Measurements from ENCODE around the gene AKNAD1.

Gene AKNAD1

DNA sequence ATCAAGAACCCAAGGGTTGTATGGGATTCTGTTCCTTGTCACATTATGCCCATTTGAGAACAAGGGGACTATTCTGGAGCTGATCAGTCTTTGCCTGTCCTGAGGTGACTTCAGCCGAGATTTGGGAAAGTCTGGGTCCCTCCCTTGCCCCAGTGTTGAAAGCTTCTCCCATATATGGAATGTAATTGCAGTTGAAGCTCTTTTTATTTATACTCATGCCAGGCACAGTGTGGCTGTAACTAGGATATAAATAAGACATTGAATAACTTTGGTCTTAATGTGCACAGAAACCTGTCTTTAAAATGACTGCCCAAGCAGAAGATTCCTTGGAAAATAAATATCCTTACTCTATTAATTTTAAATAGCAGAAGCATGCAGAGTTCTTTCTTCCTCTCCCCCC, 15.2 kb downstream of the AKNAD1 start:
- DNase-seq (ENCODE audit: low read depth, low spot score) = no peak
- no peak overlapping the region for H3K4me3 ChIP-seq (ENCODE audit: low read length)

DNA sequence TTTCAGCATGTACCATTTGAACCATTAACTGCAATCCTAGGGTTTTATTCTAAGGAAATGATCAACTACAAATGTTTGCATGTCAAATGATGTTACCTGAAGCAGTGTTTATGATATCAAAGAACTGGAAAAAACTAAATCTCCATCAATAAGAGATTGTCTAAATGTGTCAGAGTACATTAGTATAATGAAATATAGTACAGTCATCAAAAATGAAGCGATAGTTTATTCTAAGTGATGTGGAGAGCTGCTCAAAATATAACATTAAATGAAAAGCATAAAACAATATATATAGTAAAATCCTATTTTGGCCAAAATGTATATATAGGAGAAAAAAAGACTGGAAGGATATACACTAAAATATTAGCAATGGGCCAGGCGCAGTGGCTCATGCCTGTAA, 24.0 kb downstream of the AKNAD1 start:
- H3K4me3 ChIP-seq (ENCODE audit: low read length) = no peak overlapping the region
- no peak for DNase-seq (ENCODE audit: low read depth, low spot score)

DNA sequence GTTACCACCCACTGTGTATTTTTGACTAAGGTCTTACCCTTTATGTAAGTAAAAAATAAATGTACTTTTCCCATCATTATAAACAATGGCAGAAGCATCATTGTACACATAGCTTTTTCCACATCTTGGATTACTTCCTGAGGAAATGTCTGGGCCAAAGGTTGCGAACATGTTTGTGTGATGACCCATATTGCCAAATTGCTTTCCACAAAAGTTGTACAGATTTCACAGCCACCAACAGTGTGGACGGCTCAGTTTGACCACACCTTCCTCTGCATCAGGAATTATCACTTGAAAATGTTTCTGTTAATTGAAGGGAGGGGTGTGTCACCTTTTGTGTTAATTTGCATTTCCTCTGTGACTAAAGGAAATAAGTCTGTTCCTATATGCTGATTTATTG, 25.7 kb downstream of the AKNAD1 start:
- no peak overlapping the region for H3K4me3 ChIP-seq (ENCODE audit: low read length)
- DNase-seq (ENCODE audit: low read depth, low spot score) = no peak

DNA sequence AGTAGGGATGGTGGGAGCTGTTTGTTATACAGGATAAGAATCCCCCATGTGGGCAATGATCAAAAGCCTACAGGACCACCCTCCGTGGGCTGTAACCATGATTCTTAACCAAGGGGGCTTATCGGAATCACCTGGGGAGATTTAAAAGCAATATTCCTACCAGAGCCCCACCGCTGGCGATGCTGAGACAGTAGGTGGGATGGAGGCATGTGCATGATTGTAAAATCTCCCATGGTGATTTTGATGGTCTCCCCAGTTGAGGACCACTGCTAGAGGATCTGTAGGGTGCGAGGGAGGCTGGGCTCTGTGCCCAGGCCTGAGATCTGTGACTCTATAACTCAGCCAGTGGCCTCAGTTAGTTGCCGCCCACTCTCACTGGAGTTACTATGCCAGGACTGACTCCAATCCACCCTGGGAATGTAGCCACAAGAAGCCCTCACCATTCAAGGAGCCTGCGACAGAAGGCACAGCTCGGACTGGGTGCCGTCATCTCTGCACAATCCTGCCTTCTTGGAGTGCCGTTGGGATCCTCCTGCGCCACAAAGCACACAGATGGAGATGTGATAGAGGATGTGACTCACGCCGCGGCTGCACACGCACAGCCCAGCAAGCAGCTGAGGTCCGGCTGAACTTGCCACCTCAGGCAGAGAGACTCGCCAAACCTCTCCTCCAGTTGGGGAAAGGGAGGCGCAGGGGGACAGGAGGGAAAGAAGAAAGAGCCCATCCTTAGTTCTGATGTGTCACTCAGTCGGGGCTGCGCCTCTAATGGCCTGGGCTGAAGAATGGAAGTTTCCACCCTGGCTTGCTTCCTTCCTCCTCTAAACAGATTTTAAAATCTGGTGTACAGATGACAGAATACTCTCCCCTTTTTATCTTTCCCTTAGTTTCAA, 26.5 kb downstream of the AKNAD1 start:
- no peak for DNase-seq (ENCODE audit: low read depth, low spot score)
- H3K4me3 ChIP-seq (ENCODE audit: low read length) = no peak overlapping the region

DNA sequence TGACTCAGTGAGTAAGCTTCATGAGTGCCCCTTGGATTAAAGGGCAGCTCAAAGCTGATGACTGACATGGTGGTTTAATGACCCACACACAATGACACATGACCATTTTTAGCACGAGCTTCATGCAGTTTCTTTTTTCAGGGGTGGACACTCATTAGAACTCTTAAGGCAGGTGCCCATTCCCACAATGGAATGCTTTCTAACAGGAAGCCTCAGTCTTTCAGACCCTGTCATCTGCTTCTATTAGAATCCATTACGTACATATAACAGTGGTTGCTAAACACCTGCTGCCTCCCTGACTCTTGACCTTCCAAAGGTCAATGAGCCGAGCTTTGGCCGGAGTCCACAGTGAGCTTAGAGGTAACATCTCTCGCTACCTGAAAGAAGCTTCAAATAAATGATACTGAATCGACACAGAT, 27.4 kb downstream of the AKNAD1 start:
- no peak overlapping the region for H3K4me3 ChIP-seq (ENCODE audit: low read length)
- no peak for DNase-seq (ENCODE audit: low read depth, low spot score)

DNA sequence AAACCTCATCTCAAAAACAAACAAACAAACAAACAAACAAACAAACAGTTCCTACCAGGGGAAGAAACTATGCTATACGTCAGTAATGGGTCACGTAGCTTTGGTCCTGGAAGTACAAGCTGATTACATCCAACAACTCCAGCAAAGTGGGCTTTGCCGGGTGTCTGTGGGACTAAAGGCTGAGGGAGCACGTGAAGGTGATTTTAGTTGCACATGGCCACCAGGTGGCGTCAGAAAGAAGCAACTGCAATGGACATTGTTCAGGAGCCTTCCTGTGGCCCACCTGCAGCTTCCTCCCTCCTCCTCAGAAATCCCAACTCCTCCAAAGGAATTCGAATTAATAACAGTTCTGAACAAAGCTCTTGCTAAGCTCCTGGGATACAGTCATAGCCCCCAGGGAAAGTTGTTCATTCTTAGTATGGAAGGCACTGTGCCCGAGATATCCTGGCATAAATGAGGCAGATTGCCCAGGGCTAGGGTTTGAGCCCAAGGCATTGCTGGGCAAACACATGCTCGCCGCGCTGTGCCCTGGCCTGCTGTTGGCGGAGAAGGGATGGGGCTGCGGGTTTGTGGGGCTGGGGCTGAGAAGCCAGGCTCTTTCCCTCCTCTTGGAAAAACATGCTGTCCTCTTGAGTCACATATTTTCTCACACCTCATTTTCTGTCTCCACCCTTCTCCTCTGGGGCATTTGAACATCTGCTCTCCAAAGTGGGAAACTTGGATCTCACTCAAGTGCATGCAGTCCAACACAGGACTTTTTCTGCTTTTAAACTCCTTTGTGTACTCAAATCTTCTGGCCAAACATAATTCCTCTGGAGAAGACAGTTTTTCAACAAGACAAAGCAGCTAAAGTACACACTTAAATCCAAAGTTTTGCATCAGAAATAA, 28.6 kb downstream of the AKNAD1 start:
- peak; percentile 63 for DNase-seq (ENCODE audit: low read depth, low spot score)
- H3K4me3 ChIP-seq (ENCODE audit: low read length) = no peak overlapping the region

DNA sequence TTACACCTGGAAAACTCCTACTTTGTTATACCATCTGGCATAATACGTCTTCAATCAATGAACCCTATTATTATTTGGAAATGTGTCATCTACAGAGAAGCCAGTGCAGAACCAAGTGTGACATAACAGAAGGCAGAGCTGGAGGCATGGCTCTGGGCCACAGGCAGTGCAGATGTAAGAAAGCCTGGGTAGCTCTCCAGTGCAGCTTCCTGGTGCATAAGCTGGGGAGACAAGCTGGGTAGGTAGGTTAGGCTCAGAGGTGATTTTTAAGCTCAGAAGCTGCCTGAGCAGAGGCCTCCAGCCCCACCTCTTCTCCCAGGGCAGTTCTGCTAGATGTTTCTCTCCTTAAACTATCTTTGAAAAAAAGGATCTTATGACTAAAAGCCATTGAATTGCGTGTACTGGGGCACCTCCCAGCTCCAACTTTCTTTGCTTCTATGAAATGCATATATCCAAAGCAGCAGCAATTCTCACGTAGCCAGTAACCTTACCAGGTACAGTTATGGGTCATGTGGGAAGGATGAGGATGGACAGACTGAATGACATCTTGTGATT, 30.7 kb downstream of the AKNAD1 start:
- DNase-seq (ENCODE audit: low read depth, low spot score) = no peak
- no peak overlapping the region for H3K4me3 ChIP-seq (ENCODE audit: low read length)

DNA sequence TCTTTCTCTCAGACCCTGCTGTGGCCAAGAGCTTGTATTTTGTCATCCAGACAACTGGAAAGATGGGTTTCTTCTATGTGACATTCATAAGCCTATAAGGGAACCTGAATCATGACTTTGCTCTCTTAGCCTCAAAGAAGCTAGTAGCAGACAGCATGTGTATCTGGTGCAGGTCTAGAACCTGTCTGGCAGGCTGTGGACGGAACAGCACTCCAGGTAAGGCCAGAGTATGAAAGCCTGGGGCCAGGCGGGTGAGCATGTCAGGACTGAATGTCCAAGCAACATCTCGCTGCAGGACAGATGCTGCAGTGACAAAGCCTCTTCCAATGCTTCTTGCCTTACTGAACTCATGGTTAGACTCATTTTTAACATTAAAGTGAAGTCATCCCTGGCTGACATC, 32.8 kb downstream of the AKNAD1 start:
- no peak for DNase-seq (ENCODE audit: low read depth, low spot score)
- H3K4me3 ChIP-seq (ENCODE audit: low read length) = no peak overlapping the region

DNA sequence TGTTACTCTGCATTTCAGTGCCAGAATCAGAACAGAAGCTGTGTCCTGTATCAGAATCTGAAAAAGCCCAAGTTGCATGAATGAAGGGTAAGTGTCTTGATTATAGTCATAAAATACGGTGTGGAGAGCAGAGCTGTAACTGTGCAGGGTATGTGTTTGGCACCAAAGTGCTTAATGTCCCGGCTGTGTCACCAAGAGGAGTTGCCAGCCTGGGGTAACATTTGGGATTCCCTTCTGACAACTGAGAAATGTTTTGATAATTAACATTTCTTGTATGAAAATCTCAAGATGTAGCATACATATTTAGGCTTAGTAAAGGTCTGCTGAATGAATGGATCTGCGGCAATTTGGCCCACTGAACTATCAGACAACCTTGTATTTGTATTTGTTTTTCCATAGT, 33.3 kb downstream of the AKNAD1 start:
- H3K4me3 ChIP-seq (ENCODE audit: low read length) = no peak overlapping the region
- no peak for DNase-seq (ENCODE audit: low read depth, low spot score)

DNA sequence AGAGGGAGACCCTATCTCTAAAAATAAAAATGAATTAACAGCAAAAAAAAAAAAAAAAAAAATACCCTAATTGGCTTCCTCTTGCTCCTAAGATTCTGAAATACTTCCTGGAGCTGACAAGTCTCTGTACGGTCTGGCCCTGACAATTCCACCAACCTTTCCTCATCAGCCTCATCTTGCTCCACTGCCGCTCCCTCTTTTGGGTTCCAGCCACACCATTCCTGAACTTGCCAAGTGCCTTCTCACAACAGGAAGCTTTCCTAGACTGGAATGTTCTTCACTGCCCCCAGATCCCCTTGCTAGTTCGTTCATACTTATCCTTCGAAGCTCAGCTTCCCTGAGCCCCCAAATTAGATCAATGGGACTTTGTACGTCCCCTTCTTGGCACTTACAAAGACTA, 37.0 kb downstream of the AKNAD1 start:
- DNase-seq (ENCODE audit: low read depth, low spot score) = no peak
- H3K4me3 ChIP-seq (ENCODE audit: low read length) = no peak overlapping the region

DNA sequence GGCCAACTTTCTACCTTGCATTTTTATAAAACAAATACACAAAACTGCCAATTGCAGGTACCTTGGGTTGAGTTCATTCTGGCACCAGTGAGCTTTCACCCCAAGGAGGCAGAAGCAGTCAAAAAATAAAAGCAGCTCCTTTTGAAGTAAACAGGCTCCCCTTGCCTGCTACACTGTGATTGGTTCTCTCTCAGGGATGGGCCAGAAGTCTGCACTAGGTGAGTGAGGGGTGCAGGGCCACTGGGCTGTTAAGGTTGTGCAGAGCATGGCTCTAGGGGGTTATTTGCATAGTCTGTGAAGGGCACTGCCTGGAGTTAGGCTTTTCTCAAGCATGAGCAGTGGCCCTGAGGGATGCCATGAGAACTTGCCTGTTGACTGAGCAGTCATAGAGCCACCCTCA, 39.1 kb downstream of the AKNAD1 start:
- no peak for DNase-seq (ENCODE audit: low read depth, low spot score)
- H3K4me3 ChIP-seq (ENCODE audit: low read length) = no peak overlapping the region

DNA sequence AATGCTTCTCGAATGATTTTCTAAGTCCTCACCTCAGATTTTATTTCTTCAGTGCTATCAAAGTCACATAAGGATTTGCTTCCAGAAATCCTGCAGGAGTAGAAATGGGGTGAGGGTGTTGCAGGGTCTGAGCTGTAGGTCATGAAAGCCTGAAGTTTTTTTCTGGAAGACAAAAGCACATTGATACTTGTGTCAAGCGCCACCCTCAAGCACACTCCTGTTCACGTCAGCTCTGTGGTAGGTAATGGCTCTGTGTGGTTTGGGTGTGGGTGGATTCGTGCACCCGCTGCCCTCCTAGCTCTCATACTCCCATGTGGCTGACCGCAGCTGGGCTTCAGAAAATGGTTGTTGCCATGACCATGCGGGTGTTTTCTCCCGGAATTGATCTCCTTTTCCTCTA, 39.9 kb downstream of the AKNAD1 start:
- H3K4me3 ChIP-seq (ENCODE audit: low read length) = no peak overlapping the region
- DNase-seq (ENCODE audit: low read depth, low spot score) = no peak

DNA sequence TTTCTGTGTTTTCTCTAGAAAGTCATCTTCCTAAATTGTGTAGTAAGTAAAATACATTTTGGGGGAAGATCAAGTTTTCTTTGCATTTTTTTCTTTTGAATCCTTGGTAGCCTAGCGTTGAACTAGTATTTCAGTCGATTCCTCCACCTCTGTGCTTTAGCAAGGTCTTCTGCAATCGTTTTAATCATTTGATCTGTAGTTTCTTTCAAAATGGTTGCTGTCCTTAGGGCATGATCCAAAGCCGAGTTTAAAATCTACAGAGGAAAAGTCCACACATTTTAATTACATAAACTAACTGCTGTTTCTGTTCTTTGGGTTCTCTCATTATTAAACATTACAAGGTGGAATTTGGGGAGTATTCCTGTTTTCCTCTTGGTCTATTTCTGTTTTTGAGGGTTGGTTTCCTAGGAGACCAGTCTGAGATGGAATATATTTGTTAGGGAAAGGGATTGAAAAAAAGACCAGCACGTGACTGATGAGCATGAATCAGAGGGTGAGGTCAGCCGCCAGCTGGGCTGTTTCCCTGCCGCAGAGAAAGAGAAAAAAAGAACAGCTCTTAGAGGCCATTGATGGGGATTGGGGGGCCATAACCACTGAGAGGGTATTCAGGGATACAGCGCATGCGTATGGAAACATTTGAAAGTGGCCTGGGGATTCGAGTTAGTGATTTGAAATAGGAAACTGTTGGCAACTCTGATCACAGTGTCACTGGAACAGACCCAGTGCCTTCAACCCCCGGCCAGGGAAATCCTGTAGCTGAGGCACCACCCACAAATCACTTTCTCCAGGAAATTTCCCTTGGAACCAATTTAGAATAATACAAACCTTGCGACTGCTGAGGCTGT, 40.6 kb downstream of the AKNAD1 start:
- no peak for DNase-seq (ENCODE audit: low read depth, low spot score)
- no peak overlapping the region for H3K4me3 ChIP-seq (ENCODE audit: low read length)

DNA sequence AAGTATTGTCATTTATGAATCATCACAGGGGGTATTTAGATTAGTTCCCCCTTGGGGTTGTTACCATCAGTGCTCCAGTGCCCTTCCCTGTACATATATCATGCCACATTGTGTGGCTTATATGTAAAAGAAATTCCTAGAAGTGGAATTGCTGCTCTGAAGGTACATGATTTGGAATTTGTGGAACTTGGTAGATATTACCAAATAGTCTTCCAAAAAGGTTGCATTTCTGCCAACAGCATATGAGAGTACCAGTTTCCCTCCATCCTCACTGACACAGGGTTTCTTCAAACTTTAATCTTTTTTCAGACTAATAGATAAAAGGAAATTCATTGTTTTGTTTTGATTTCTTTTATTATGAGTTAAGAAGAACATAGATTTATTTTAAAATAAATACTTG, 41.3 kb downstream of the AKNAD1 start:
- DNase-seq (ENCODE audit: low read depth, low spot score) = no peak
- H3K4me3 ChIP-seq (ENCODE audit: low read length) = no peak overlapping the region

DNA sequence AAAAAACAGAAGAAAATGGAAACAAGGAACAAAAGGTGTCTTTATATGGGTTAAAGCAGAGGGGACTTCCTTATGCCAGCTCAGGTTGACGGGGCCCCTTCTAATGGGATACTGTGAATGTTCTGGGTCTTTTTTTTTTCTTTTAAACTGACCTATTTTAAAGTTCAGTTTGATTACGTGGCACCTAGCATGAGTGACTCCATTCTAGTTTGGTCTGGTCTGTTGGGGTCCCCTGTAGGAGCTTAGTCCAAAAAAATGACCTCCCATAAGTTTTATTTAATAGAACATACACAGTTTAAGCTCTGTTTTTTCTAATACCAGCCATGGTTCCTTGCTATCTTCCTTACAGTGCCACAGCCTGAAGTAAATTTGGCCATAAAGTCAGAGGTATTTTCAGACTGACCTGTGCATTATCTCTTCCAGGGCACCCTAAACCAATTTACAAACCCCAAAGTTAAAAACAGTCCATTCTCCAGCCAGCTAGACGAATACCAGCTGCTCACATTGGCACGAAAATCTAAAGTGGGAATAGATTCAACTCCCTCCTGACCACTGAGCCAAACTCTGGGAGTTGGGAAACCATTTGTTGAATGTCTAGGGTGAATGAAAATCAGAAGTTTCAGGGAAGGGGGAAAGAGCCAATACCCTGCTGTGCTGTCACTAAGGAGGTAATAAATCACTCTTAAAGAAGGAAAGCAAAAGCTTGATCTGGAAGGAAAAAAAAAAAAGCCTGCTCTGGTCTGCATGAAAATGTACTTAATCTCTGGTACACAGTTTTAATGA, 42.4 kb downstream of the AKNAD1 start:
- no peak overlapping the region for H3K4me3 ChIP-seq (ENCODE audit: low read length)
- DNase-seq (ENCODE audit: low read depth, low spot score) = no peak

DNA sequence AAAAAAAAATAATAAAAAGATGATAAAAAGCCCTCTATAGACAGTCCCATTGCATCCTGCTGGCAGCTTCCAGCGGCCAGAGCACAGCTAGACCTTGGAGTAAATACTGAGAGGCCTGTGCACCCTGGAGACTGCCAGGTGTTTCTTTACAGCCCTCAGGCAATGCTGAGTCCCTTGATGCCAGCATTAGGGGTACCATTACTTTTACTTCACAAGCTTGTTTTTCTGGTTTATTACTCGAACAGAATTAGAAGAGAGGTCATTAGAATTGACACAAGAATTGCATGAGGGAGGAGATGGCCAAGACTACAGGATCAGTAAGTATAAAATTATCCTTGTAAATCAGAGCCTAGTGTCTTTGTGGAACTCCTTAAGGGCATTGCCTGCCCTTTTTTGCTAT, 43.6 kb downstream of the AKNAD1 start:
- DNase-seq (ENCODE audit: low read depth, low spot score) = no peak
- H3K4me3 ChIP-seq (ENCODE audit: low read length) = no peak overlapping the region

DNA sequence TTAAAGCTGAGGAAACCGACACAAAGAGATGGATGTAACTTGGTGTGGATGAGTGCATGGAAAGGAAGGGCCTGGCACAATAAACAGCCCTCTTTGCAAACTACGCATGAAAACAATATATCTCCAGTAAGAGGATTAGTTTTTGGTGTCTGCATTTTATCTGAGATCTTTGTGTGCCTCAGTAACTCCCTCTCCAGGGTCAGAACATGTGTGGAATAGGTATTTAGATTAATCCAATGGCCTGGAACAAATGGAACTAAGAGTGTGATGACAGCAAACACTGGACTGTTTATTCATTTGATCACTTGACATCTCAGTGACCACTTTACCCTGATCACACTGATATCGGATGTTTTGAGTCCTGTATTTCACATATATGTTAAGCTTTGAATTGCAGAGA, 45.3 kb downstream of the AKNAD1 start:
- DNase-seq (ENCODE audit: low read depth, low spot score) = no peak
- no peak overlapping the region for H3K4me3 ChIP-seq (ENCODE audit: low read length)

DNA sequence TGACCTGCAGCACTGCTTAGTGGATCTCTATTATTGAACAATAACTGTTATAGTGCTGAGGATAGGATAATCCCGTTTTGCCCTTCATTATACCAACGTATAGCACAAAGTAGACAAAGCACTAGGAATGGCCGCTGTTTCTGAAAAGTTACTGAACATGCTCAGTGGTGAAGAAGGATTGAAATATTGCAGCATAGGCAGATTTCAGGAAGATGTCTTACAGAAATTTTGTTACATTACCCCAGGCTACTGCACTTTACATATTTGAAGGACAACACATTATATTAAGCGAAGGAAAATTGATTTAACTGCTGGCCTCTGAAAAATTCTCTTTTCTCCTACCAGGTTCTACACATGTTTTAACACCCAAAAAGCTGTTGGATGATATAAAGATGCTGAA, 48.5 kb downstream of the AKNAD1 start:
- DNase-seq (ENCODE audit: low read depth, low spot score) = no peak
- H3K4me3 ChIP-seq (ENCODE audit: low read length) = no peak overlapping the region

DNA sequence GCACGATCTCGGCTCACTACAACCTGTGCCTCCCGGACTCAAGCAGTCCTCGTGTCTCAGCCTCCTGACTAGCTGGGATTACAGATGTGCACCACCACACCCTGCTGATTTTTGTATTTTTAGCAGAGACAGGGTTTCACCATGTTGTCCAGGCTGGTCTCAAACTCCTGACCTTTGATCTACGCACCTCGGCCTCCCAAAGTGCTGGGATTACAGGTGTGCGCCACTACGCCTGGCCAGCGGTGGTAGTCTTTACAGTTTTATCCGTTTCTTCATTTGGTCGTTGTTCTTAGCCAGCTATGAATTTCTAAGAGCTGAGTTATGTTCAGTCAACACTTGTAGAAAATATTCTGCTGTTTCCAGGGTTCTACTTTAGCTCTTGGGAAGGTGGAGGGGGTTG, 53.3 kb downstream of the AKNAD1 start:
- no peak overlapping the region for H3K4me3 ChIP-seq (ENCODE audit: low read length)
- no peak for DNase-seq (ENCODE audit: low read depth, low spot score)
